Prostate gland (tissue), 2 donors: ENCODE measurements around the gene SKAP1. TPM values are rescaled to one million over a fixed set of nuclear protein-coding genes. Genes with fewer than 3 reads are reported as not detected.

ENCODE experiments used
- DNase-seq: peaks from one replicate; pipeline ENCODE4 v3.0.0-alpha.2; 2019; ENCODE audit warnings: low spot score
- H3K27ac ChIP-seq, 2 donors: fragments of 200-600 bp; sonication (generic); 2 replicates each; pipeline ENCODE4 v1.5.1; 2017 to 2019
- H3K27me3 ChIP-seq: fragments of 200-600 bp; sonication (generic); replicated peaks from 2 replicates; pipeline ENCODE4 v1.5.1; 2019; ENCODE audit not compliant: insufficient read depth
- H3K36me3 ChIP-seq, 2 donors: fragments of 200-600 bp; sonication (generic); 1 replicate in 1 of 2; 2 replicates in 1 of 2; pipeline versions ENCODE4 v1.5.1 to v1.8.1; 2017 to 2019
- H3K4me1 ChIP-seq: fragments of 200-600 bp; sonication (generic); replicated peaks from 2 replicates; pipeline ENCODE4 v1.5.1; 2019
- H3K4me3 ChIP-seq, 2 donors: fragments of 200-600 bp; sonication (generic); 2 replicates each; pipeline ENCODE4 v1.5.1; 2017 to 2019
- H3K9me3 ChIP-seq: fragments of 200-600 bp; sonication (generic); 2 replicates; pipeline ENCODE4 v1.5.1; 2017
- POLR2A ChIP-seq: fragments of 450-650 bp; IDR thresholded peaks from one replicate; pipeline ENCODE4 v1.6.1; 2016; ENCODE audit warnings: antibody characterized with exemption, mild to moderate bottlenecking
- POLR2AphosphoS5 ChIP-seq: sonication (generic); formaldehyde crosslinking; IDR thresholded peaks from one replicate; pipeline ENCODE4 v1.6.1; 2017; ENCODE audit warnings: antibody characterized with exemption
- WGBS: methylation state at CpG from one replicate; pipeline ENCODE4 v1.1.5; 2018; 5-methylcytosine and 5-hydroxymethylcytosine counted together
- intact Hi-C: fragments of 100-400 bp; cut with DNase I; formaldehyde crosslinking; loops from one replicate; pipeline ENCODE4 v1.14.2; 2022
- total RNA-seq, 2 donors: library from RNA; depleted of rRNA; stranded (reverse); fragments of >200 nt; gene quantifications; one replicate each; pipeline ENCODE4 v1.1.0, GENCODE V29; 2016
- TF ChIP-seq, protein P1 (sequence below), 4 experiments: fragments of 200-600 bp in 2 of 4; fragments of 450-650 bp in 2 of 4; sonication (generic) in 2 of 4; IDR thresholded peaks; 1 replicate in 3 of 4; 2 replicates in 1 of 4; pipeline ENCODE4 v1.5.1; 2016 to 2019; ENCODE audit warnings: antibody characterized with exemption in 4 of 4, mild to moderate bottlenecking in 2 of 4, moderate library complexity in 2 of 4

Gene SKAP1
- total RNA-seq, 2 donors from 2014 or later: 1.1 to 1.4 TPM

DNA sequence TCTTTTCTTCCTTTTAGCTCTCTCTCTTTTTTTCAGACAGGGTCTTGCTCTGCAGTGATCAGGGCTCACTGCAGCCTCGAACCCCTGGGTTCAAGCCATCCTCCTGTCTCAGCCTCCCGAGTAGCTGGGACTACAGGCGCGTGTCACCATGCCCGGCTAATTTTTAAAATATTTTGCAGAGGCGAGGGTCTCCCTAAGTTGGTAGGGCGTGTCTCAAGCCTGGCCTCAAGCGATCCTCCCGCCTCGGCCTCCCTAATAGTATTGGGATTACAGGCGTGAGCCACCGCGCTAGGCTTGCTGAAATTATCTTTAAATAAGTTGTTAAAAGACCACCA is 323.2 kb downstream of the SKAP1 start:
- no peaks in the 10 kb centered on the region for H3K36me3 ChIP-seq
- TF ChIP-seq POLR2AphosphoS5: no peak
- TF ChIP-seq POLR2A: no peak
- TF ChIP-seq, protein P1, sequence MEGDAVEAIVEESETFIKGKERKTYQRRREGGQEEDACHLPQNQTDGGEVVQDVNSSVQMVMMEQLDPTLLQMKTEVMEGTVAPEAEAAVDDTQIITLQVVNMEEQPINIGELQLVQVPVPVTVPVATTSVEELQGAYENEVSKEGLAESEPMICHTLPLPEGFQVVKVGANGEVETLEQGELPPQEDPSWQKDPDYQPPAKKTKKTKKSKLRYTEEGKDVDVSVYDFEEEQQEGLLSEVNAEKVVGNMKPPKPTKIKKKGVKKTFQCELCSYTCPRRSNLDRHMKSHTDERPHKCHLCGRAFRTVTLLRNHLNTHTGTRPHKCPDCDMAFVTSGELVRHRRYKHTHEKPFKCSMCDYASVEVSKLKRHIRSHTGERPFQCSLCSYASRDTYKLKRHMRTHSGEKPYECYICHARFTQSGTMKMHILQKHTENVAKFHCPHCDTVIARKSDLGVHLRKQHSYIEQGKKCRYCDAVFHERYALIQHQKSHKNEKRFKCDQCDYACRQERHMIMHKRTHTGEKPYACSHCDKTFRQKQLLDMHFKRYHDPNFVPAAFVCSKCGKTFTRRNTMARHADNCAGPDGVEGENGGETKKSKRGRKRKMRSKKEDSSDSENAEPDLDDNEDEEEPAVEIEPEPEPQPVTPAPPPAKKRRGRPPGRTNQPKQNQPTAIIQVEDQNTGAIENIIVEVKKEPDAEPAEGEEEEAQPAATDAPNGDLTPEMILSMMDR (IDR thresholded peaks at IDR 0.05): no peak
- no peaks in the 10 kb centered on the region for H3K27me3 ChIP-seq
- peak overlapping the region; percentile 91 to 94 for H3K27ac ChIP-seq
- no peaks in the 10 kb centered on the region for H3K4me1 ChIP-seq
- no peaks in the 10 kb centered on the region for H3K9me3 ChIP-seq
- WGBS: 49% methylated on average over 13 of the region's 13 CpGs
- peak overlapping the region; percentile 65 to 74 for H3K4me3 ChIP-seq
- intact Hi-C loops: no loop called here
- DNase-seq: no peak

DNA sequence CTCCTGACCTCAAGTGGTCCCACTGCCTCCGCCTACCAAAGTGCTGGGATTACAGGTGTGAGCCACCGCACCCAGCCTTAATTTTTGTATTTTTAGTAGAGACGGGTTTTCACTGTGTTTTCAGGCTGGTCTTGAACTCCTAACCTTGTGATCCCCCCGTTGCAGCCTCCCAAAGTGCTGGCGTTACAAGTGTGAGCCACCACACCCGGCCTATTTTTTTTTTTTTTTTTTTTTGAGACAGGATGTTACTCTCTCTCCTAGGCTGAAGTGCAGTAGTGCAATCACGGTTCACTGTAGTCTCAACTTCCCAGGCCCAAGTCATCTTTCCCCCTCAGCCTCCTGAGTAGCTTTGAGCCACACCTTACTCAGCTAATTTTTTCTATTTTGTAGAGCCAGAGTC is 325.6 kb downstream of the SKAP1 start:
- Histone ChIP-seq H3K36me3 (no peaks in the 10 kb centered on the region), H3K27ac (no peak overlapping the region), H3K4me1 (no peaks in the 10 kb centered on the region), H3K9me3 (no peaks in the 10 kb centered on the region), H3K4me3 (no peak overlapping the region), H3K27me3 (no peaks in the 10 kb centered on the region)
- TF ChIP-seq, protein P1 (IDR thresholded peaks at IDR 0.05): no peak
- TF ChIP-seq POLR2A (no peak), POLR2AphosphoS5 (no peak)
- intact Hi-C loops: no loop called here
- WGBS: 96% methylated on average over 7 of the region's 7 CpGs
- no peak for DNase-seq

DNA sequence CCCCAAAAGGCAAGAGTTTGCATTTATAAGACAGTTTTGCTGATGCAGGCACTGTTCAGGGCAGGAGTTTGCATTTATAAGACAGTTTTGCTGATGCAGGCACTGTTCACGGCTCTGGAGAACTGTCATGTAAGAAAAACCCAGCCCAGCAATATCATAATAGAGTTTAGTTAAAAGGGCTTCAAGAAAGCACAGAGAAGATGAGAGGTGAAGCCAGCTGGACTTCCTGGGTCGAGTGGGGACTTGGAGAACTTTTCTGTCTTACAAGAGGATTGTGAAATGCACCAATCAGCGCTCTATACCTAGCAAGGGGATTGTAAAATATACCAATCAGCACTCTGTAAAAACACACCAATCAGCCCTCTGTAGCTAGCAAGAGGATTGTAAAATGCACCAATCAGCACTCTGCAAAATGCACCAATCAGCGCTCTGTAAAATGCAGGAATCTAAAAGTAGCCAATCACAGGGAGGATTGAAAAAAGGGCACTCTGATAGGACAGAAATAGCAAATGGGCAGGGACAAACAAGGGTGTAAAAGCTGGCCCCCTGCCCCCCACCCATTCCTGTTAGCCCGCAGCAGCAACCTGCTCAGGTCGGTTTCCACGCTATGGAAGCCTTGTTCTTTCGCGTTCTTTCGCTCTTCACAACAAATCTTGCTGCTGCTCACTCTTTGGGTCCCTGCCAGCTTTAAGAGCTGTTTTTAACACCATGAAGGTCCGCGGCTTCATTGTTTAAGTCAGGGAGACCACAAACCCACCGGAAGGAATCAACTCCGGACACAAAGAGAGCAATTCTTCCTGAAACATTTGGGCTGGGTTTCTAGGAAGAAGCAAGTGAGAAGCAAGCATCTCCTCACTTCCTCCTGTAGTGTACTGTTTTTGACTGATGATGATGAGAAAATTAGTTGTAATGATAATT is 327.0 kb downstream of the SKAP1 start:
- Histone ChIP-seq H3K36me3 (no peaks in the 10 kb centered on the region), H3K27me3 (no peaks in the 10 kb centered on the region), H3K27ac (no peak overlapping the region), H3K9me3 (no peaks in the 10 kb centered on the region), H3K4me1 (no peaks in the 10 kb centered on the region), H3K4me3 (no peak overlapping the region)
- WGBS: 69% methylated on average over 14 of the region's 14 CpGs
- TF ChIP-seq POLR2AphosphoS5 (no peak), POLR2A (no peak)
- TF ChIP-seq, protein P1 (IDR thresholded peaks at IDR 0.05): no peak
- DNase-seq: no peak
- intact Hi-C loops: no loop called here

DNA sequence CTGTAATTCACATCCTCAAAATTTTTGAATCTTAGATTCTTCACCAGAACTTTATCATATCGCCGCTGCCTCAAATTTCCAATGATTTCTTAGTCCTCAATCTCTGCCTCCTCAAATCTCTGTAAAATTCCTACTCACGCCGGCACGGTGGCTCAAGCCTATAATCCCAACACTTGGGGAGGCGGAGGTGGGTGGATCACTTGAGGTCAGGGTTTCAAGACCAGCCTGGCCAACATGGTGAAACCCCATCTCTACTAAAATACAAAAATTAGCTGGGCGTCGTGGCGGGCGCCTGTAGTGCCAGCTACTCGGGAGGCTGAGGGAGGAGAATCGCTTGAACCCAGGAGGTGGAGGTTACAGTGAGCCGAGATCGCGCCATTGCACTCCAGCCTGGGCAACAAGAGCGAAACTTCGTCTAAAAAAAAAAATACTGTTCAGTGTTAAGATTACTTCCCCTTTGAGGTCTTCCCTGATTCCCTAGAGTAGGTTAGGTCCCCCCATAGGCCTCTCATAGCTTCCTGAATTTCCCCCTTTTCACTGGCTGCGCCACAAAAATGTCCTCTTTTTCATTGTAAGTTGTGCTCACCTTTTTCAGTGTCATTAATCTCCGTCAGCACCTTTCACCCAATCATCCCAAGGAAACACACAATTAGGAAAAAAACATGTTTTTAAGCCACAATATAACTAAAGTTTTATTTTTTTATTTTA is 327.8 kb downstream of the SKAP1 start:
- no peak overlapping the region for H3K4me3 ChIP-seq
- H3K9me3 ChIP-seq: no peaks in the 10 kb centered on the region
- TF ChIP-seq POLR2AphosphoS5: no peak
- TF ChIP-seq POLR2A: no peak
- TF ChIP-seq, protein P1 (IDR thresholded peaks at IDR 0.05): no peak
- intact Hi-C loops: no loop called here
- H3K36me3 ChIP-seq: no peaks in the 10 kb centered on the region
- 85% methylated on average over 19 of the region's 19 CpGs for WGBS
- H3K4me1 ChIP-seq: no peaks in the 10 kb centered on the region
- H3K27ac ChIP-seq: no peak overlapping the region
- DNase-seq: no peak
- H3K27me3 ChIP-seq: no peaks in the 10 kb centered on the region
